Nephron (organoid): Measurements from ENCODE around the gene TCP11L2.
A peak's percentile ranks its signal among the peaks of the same experiment; 100 is the strongest.

Experiments
- H3K27ac Mint-ChIP-seq, 3 experiments: 2 replicates each; pipeline ENCODE4 v1.8.0; 2020; ENCODE audit warnings: mixed read lengths in 3 of 3, mild to moderate bottlenecking in 2 of 3, moderate library complexity in 1 of 3
- H3K27me3 Mint-ChIP-seq: 2 replicates; pipeline ENCODE4 v1.8.0; 2021; ENCODE audit warnings: low read depth, mild to moderate bottlenecking, moderate library complexity, mixed read lengths
- H3K36me3 Mint-ChIP-seq: 2 replicates; pipeline ENCODE4 v1.8.0; 2020; ENCODE audit warnings: low read depth, mixed read lengths
- H3K4me1 Mint-ChIP-seq: 2 replicates; pipeline ENCODE4 v1.8.0; 2020; ENCODE audit warnings: mixed read lengths
- H3K4me3 Mint-ChIP-seq, 3 experiments: 2 replicates each; pipeline ENCODE4 v1.8.0; 2020; ENCODE audit warnings: mild to moderate bottlenecking in 3 of 3, mixed read lengths in 3 of 3, moderate library complexity in 2 of 3
- H3K9me3 Mint-ChIP-seq: 2 replicates; pipeline ENCODE4 v1.8.0; 2020; ENCODE audit warnings: mixed read lengths
- CTCF ChIP-seq, 3 experiments: fragments of 200-600 bp; sonication (generic); IDR thresholded peaks; one replicate each; pipeline ENCODE4 v1.5.0; 2021; ENCODE audit warnings: antibody characterized with exemption in 3 of 3; ENCODE audit not compliant: unreplicated experiment in 3 of 3

The TCP11L2 gene

DNA sequence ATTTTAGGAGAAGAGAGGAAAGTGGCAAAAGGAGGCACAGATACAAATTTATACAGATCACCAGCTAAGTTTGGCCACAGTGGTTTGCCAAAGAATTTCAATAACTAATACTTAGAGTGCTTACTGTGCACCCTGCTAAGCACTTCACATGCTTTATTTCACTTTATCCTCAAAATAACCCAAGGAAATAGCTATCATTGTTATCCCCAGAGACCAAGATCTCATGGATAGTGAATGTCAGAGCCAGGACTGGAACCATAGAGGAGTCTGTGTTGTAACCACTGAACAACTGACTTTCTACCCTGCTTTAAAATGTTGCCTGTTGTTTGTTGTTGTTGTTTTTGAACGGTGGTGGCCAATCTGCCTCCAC, 1.3 kb upstream of the TCP11L2 start:
- H3K4me3 Mint-ChIP-seq: peak overlapping the region; percentile 85 to 93 (median 90)

GRCh38 chr12:106301611-106302321, 767 bp upstream of the TCP11L2 start:
- Mint-ChIP-seq H3K27me3 (no peaks in the 10 kb centered on the region), H3K36me3 (no peaks in the 10 kb centered on the region), H3K27ac (peak overlapping the region; percentile 95 to 99 (median 96)), H3K4me3 (peak overlapping the region; percentile 85 to 93 (median 90)), H3K4me1 (peaks cover 35% of the 10 kb centered on the region), H3K9me3 (no peaks in the 10 kb centered on the region)
- no peak for TF ChIP-seq CTCF (IDR thresholded peaks at IDR 0.05; ENCODE audit: unreplicated experiment in 3 of 3)

More for the DNA sequence above, 1.3 kb upstream of the TCP11L2 start:
- H3K27ac Mint-ChIP-seq: peak overlapping the region; percentile 95 to 99 (median 96)
- H3K27me3 Mint-ChIP-seq: no peaks in the 10 kb centered on the region
- no peaks in the 10 kb centered on the region for H3K36me3 Mint-ChIP-seq
- no peak for TF ChIP-seq CTCF (IDR thresholded peaks at IDR 0.05; ENCODE audit: unreplicated experiment in 3 of 3)
- peaks cover 35% of the 10 kb centered on the region for H3K4me1 Mint-ChIP-seq
- no peaks in the 10 kb centered on the region for H3K9me3 Mint-ChIP-seq

GRCh38 chr12:106303202-106303820, 778 bp downstream of the TCP11L2 start:
- H3K4me1 Mint-ChIP-seq: peaks cover 37% of the 10 kb centered on the region
- H3K4me3 Mint-ChIP-seq: peak overlapping the region; percentile 93 to 95 (median 95)
- no peaks in the 10 kb centered on the region for H3K36me3 Mint-ChIP-seq
- no peaks in the 10 kb centered on the region for H3K27me3 Mint-ChIP-seq
- H3K27ac Mint-ChIP-seq: peak overlapping the region; percentile 81 to 84 (median 84)
- no peak for TF ChIP-seq CTCF (IDR thresholded peaks at IDR 0.05; ENCODE audit: unreplicated experiment in 3 of 3)
- H3K9me3 Mint-ChIP-seq: no peaks in the 10 kb centered on the region

DNA sequence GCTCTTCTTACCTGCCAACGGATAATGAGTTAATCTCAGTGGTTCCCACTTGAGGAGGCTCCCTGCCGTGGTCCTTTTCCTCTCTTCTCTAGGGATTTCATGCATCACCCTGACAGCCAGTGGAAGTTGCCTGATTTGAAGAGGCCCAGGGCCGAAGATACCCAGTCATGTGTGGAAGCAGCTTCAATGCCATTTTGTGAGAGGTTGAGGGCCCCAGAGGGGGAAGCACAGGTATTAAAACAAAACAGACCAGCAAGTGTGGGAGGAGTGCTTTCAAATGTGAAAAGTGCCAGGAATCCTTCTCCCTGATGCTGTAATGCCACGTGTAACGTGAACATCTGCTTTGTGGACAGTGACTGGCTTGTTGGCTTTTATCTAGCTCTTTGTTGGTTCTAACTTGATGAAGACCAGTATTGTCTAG, 1.5 kb downstream of the TCP11L2 start:
- H3K36me3 Mint-ChIP-seq: no peaks in the 10 kb centered on the region
- no peaks in the 10 kb centered on the region for H3K9me3 Mint-ChIP-seq
- no peak for TF ChIP-seq CTCF (IDR thresholded peaks at IDR 0.05; ENCODE audit: unreplicated experiment in 3 of 3)
- H3K4me3 Mint-ChIP-seq: peak overlapping the region; percentile 93 to 95 (median 95)
- peaks cover 44% of the 10 kb centered on the region for H3K4me1 Mint-ChIP-seq
- no peaks in the 10 kb centered on the region for H3K27me3 Mint-ChIP-seq
- peak overlapping the region; percentile 81 to 84 (median 84) for H3K27ac Mint-ChIP-seq

DNA sequence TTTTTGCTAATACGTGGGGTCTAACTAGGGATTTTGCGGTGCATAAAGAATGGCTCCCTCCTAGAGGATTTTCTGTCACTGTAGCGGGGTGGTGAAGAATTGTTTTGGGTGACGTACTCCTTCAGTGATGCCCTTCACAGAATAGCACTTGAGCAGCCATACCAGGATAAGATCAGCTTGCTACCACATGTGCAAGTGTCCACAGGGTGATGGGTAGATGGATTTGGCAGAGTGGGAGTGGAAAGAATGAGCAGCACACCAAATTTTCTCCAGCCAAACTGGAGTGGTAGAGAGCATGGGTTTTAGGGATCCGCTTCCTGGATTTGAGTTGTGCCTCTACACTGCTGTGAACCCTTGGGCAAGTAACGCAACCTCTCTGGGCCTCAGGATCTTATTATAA, 2.3 kb downstream of the TCP11L2 start:
- peaks cover 44% of the 10 kb centered on the region for H3K4me1 Mint-ChIP-seq
- H3K9me3 Mint-ChIP-seq: no peaks in the 10 kb centered on the region
- H3K27me3 Mint-ChIP-seq: no peaks in the 10 kb centered on the region
- no peak for TF ChIP-seq CTCF (IDR thresholded peaks at IDR 0.05; ENCODE audit: unreplicated experiment in 3 of 3)
- H3K36me3 Mint-ChIP-seq: no peaks in the 10 kb centered on the region
- peak overlapping the region; percentile 93 to 95 (median 95) for H3K4me3 Mint-ChIP-seq
- peak overlapping the region in 2 of 3 experiments; percentile 81 to 84 for H3K27ac Mint-ChIP-seq
